Right lobe of liver (tissue), 6 donors: ENCODE measurements around the gene VPS54. TPM values are rescaled to one million over a fixed set of nuclear protein-coding genes. Genes with fewer than 3 reads are reported as not detected.
A peak's percentile ranks its signal among the peaks of the same experiment; 100 is the strongest.

ENCODE experiments used
- ATAC-seq, 4 donors: fragments of 200-7000 bp; cut with Tn5 transposase; one replicate each; pipeline ENCODE4 v1.9.1; 2020; ENCODE audit warnings: mild to moderate bottlenecking in 4 of 4, moderate library complexity in 4 of 4
- DNase-seq, 3 donors: peaks; one replicate each; pipeline ENCODE4 v3.0.0-alpha.2; 2020
- H3K27ac ChIP-seq, 3 donors: fragments of 200-600 bp; one replicate each; pipeline ENCODE4 v1.8.0; 2022
- H3K27me3 ChIP-seq, 2 donors: fragments of 200-600 bp; one replicate each; pipeline ENCODE4 v1.8.0; 2022
- H3K36me3 ChIP-seq, 4 donors: fragments of 200-600 bp; sonication (generic) in 1 of 4; one replicate each; pipeline versions ENCODE4 v1.5.1 to v1.8.0; 2017 to 2022; ENCODE audit warnings: control low read depth in 1 of 4
- H3K4me1 ChIP-seq, 4 donors: fragments of 200-600 bp; sonication (generic) in 1 of 4; one replicate each; pipeline versions ENCODE4 v1.5.1 to v1.8.0; 2017 to 2022; ENCODE audit warnings: control low read depth in 1 of 4
- H3K4me3 ChIP-seq, 3 donors: fragments of 200-600 bp; one replicate each; pipeline ENCODE4 v1.8.0; 2022
- H3K9me3 ChIP-seq, 4 donors: fragments of 200-600 bp; sonication (generic) in 1 of 4; one replicate each; pipeline versions ENCODE4 v1.5.1 to v1.8.0; 2017 to 2022; ENCODE audit warnings: control low read depth in 1 of 4
- POLR2A ChIP-seq: fragments of 450-650 bp; IDR thresholded peaks from one replicate; pipeline ENCODE4 v1.6.1; 2017; ENCODE audit warnings: antibody characterized with exemption, mild to moderate bottlenecking
- WGBS: methylation state at CpG from one replicate; pipeline ENCODE4 v1.1.6; 2018; ENCODE audit warnings: low coverage, low lambda C conversion rate; ENCODE audit not compliant: insufficient coverage; ENCODE audit errors: missing lambda C conversion rate; 5-methylcytosine and 5-hydroxymethylcytosine counted together
- intact Hi-C, 2 donors: fragments of 100-400 bp; cut with DNase I; formaldehyde crosslinking; loops; one replicate each; pipeline versions ENCODE4 v1.11.2 to v1.14.1; 2022
- total RNA-seq, 6 experiments: library from RNA; depleted of rRNA in 2 of 6; stranded (reverse); fragments of >200 nt in 2 of 6; fragmentation: NEBNext Ultra II Directional in 3 of 6; extraction: Animal tissue kit (Norgen Biotek cat#: 25700) in 3 of 6; gene quantifications; one replicate each; pipeline versions ENCODE4 v1.1.0 to v1.2.4, GENCODE V29; 2016 to 2023
- TF ChIP-seq, protein P1 (sequence below), 4 donors: fragments of 200-600 bp in 3 of 4; fragments of 450-650 bp in 1 of 4; IDR thresholded peaks; one replicate each; pipeline versions ENCODE4 v1.5.1 to v1.8.0; 2016 to 2022; ENCODE audit warnings: antibody characterized with exemption in 4 of 4, mild to moderate bottlenecking in 2 of 4
- donor health status: DM: no; HTN: yes; CAD: no.
- donor health status: DM: no; HTN: no; CAD: no.
- donor health status: DM: no; HTN: no; CAD: no.
- donor health status: DM: no; HTN: yes; CAD: no.
- donor health status: DM: no; HTN: yes; CAD: no.

Gene VPS54
- total RNA-seq, 6 experiments from 2014 or later: 11.6 to 12.5 (median 12.2) TPM

DNA sequence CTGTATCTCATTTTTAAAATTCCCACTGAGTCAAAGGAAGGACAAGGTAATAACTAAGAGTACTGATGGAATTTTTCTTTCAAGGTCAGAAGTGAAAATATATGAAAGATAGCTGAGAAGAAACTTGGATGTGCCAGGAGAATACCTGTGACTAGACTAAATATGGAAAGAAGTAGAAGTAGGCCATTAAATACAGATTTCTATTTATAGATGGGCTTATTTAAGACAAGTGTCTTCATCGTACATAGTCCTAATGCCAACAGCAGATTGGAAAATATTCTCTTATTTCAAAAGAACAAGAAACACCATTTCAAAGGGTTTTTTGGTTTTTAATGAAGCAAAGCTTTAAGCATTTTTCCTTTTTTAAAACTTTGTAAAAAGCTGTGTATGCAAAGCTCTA, 155.5 kb downstream of the VPS54 start:
- Histone ChIP-seq H3K4me3 (no peak overlapping the region), H3K36me3 (peaks cover 0 to 70% (median 20%) of the 10 kb centered on the region in 4 donors), H3K4me1 (peaks cover 0 to 49% (median 6%) of the 10 kb centered on the region in 4 donors), H3K27ac (peak overlapping the region in 1 of 3 donors; percentile 19), H3K27me3 (no peaks in the 10 kb centered on the region), H3K9me3 (no peaks in the 10 kb centered on the region)
- ATAC-seq (no peak), DNase-seq (no peak)
- WGBS: 81% methylated on average over 1 of the region's 1 CpG
- intact Hi-C loops: no loop called here
- no peak for TF ChIP-seq POLR2A
- TF ChIP-seq, protein P1, sequence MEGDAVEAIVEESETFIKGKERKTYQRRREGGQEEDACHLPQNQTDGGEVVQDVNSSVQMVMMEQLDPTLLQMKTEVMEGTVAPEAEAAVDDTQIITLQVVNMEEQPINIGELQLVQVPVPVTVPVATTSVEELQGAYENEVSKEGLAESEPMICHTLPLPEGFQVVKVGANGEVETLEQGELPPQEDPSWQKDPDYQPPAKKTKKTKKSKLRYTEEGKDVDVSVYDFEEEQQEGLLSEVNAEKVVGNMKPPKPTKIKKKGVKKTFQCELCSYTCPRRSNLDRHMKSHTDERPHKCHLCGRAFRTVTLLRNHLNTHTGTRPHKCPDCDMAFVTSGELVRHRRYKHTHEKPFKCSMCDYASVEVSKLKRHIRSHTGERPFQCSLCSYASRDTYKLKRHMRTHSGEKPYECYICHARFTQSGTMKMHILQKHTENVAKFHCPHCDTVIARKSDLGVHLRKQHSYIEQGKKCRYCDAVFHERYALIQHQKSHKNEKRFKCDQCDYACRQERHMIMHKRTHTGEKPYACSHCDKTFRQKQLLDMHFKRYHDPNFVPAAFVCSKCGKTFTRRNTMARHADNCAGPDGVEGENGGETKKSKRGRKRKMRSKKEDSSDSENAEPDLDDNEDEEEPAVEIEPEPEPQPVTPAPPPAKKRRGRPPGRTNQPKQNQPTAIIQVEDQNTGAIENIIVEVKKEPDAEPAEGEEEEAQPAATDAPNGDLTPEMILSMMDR (IDR thresholded peaks at IDR 0.05): no peak

DNA sequence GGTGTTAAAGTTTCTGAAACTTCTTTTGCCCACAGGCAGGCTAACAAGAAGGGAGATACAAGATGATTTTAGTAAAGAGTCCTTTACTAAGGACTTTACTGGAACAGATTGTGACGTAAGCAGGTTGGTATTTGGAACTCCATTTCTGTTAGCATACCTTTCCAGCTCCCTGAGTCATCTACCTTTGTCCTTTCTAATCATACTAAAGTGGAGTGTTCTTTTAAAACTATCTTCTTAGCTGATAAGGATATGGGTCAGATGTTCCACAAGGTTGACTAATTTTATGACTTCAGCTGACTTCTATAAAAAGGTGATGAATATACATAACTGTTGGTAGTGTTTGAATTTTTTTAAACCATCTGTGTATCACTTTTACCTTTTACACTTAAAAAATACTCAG, 156.4 kb downstream of the VPS54 start:
- ATAC-seq: peak in 3 of 4 donors; percentile 5 to 62 (median 27)
- TF ChIP-seq POLR2A: no peak
- TF ChIP-seq, protein P1 (IDR thresholded peaks at IDR 0.05): no peak
- Histone ChIP-seq H3K27ac (peak overlapping the region in 2 of 3 donors; percentile 22 to 52), H3K4me1 (peaks cover 0 to 49% (median 6%) of the 10 kb centered on the region in 4 donors), H3K4me3 (no peak overlapping the region), H3K9me3 (no peaks in the 10 kb centered on the region), H3K36me3 (peaks cover 0 to 75% (median 26%) of the 10 kb centered on the region in 4 donors), H3K27me3 (no peaks in the 10 kb centered on the region)
- intact Hi-C loops: no loop called here
- DNase-seq: no peak
- 26% methylated on average over 1 of the region's 1 CpG for WGBS

DNA sequence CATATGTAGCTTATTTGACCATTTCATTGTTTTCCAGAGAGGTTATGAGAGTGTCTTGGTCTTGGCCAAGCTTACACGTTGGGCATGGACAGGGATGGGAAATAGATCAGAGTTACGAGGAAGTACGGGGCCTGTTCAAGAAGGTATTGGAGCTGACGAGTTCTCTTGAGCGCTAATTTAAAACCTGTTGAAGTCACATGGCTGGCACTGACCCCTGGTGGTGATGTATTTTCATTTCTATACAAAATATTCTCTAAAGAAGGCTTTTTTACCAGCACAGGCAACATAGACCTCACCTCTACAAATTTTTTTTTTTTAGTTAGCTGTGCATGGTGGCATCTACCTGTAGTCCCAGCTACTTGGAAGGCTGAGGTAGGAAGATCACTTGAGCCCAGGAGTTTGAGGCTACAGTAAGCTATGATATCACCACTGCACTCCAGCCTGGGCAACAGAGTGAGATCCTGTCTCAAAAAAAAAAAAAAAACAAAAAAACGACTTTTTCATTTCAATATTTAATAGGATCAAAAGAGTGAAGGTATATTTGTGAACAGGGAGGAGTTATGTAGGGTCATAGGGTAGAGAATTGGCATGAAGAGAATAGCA, 157.9 kb downstream of the VPS54 start:
- Histone ChIP-seq H3K4me3 (no peak overlapping the region), H3K27ac (no peak overlapping the region), H3K4me1 (peaks cover 0 to 57% (median 6%) of the 10 kb centered on the region in 4 donors), H3K9me3 (no peaks in the 10 kb centered on the region), H3K36me3 (peaks cover 0 to 81% (median 29%) of the 10 kb centered on the region in 4 donors), H3K27me3 (no peaks in the 10 kb centered on the region)
- intact Hi-C loops: no loop called here
- TF ChIP-seq POLR2A: no peak
- TF ChIP-seq, protein P1 (IDR thresholded peaks at IDR 0.05): peak; percentile 44 to 53 (median 48)
- ATAC-seq (peak; percentile 42 to 71 (median 56)), DNase-seq (no peak)
- WGBS: 12% methylated on average over 6 of the region's 6 CpGs

DNA sequence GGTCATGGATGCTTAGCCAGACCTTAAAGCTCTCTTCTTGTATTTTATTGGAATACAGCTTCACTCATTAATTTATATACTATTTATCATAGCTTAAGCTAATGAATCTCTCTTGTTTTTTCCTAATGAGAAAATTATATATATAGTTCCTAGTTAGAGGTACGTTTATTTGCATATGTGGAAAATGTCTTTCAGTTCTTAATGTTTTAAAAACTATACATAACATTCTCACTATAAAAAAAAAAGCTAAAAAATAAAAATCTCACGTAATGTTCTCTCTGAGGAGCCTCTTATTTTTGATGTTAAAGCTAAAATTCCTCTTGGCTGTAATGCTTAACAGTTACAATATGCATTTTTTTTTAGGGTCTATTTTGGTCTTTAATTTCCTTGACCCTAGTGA, 160.9 kb downstream of the VPS54 start:
- intact Hi-C loops: no loop called here
- Histone ChIP-seq H3K27ac (no peak overlapping the region), H3K9me3 (no peaks in the 10 kb centered on the region), H3K4me3 (no peak overlapping the region), H3K27me3 (no peaks in the 10 kb centered on the region), H3K4me1 (peaks cover 0 to 52% (median 5%) of the 10 kb centered on the region in 4 donors), H3K36me3 (peaks cover 0 to 76% (median 23%) of the 10 kb centered on the region in 4 donors)
- TF ChIP-seq, protein P1 (IDR thresholded peaks at IDR 0.05): no peak
- TF ChIP-seq POLR2A: no peak
- 83% methylated on average over 2 of the region's 2 CpGs for WGBS
- ATAC-seq (no peak), DNase-seq (no peak)
